ENCODE measurements around the gene YKT6.

DNA sequence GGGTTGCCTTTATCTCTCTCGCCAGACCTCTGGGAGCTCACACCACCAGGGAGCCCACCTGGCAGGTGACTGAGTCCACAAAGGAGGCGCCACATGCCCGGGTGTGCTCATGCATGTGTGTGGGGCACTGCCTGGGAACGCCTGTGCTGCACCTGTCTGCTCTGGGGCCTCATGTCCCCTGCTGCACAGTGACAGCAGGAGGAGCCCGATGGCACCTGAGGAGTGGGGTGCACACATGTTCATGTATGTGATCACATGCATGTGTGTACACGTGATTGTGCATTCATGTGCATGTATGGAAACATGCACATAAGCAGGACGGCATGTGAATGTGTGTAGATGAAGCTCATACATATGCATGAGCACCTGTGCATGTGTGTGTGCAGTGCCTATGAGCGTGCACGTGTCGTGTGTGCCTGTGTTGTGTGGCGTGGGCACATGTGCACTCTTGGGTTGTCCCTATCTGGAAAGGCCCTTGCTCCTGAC lies 22.0 kb downstream of the YKT6 start:
- TF ChIP-seq POLR2A (IDR thresholded peaks at IDR 0.05; ENCODE audit: low read length) (no peak), GATA1 (IDR thresholded peaks at IDR 0.05; ENCODE audit: low read depth, low read length) (no peak)
